Measurements from ENCODE around the gene DYRK3.

GRCh38 chr1:206604861-206605260 lies 30.5 kb upstream of the DYRK3 start:
- TF ChIP-seq POLR2AphosphoS5 (IDR thresholded peaks at IDR 0.05) (no peak), CTCF (IDR thresholded peaks at IDR 0.05) (no peak)
